MCF 10A (cell line): ENCODE results near the gene BARHL1. TPM values are rescaled to one million over a fixed set of nuclear protein-coding genes. Genes with fewer than 3 reads are reported as not detected.

Source experiments
- BruUV-seq: library from RNA; stranded (reverse); fragments of 400-500 nt; replicated peaks from 2 replicates; lab custom pipeline; 2021; lab: Mats Ljungman, UMichigan
- CTCF ChIA-PET: fragments of 300-600 bp; sonication (Branson Sonifier 250); formaldehyde crosslinking; extraction: SDS; loops from one replicate; lab custom pipeline; 2021; ENCODE audit warnings: antibody characterized with exemption, inconsistent platforms; lab: Yijun Ruan, JAX
- POLR2A ChIA-PET: fragments of 300-600, 350-650 bp; sonication (Branson Sonifier 250); formaldehyde crosslinking; extraction: SDS; loops from one replicate; lab custom pipeline; 2020; ENCODE audit warnings: antibody characterized with exemption, inconsistent platforms; lab: Yijun Ruan, JAX
- DNase-seq: peaks from one replicate; pipeline ENCODE4 v3.0.0-alpha.2; 2018; ENCODE audit not compliant: unreplicated experiment
- H3K27ac Mint-ChIP-seq: one replicate; pipeline ENCODE4 v1.8.0; 2022; ENCODE audit warnings: mild to moderate bottlenecking, low read depth, mixed read lengths; ENCODE audit not compliant: unreplicated experiment
- H3K27me3 Mint-ChIP-seq: one replicate; pipeline ENCODE4 v1.8.0; 2022; ENCODE audit warnings: mixed read lengths; ENCODE audit not compliant: insufficient read depth, unreplicated experiment
- H3K36me3 Mint-ChIP-seq: one replicate; pipeline ENCODE4 v1.8.0; 2022; ENCODE audit warnings: mild to moderate bottlenecking, moderate library complexity, mixed read lengths; ENCODE audit not compliant: insufficient read depth, unreplicated experiment
- H3K4me1 Mint-ChIP-seq: one replicate; pipeline ENCODE4 v1.8.0; 2022; ENCODE audit warnings: mixed read lengths; ENCODE audit not compliant: insufficient read depth, unreplicated experiment
- H3K4me3 Mint-ChIP-seq: one replicate; pipeline ENCODE4 v1.8.0; 2022; ENCODE audit warnings: mild to moderate bottlenecking, moderate library complexity, mixed read lengths; ENCODE audit not compliant: unreplicated experiment
- H3K9me3 Mint-ChIP-seq: one replicate; pipeline ENCODE4 v1.8.0; 2022; ENCODE audit warnings: mixed read lengths; ENCODE audit not compliant: unreplicated experiment
- CTCF ChIP-seq: fragments of 200-600 bp; IDR thresholded peaks from one replicate; pipeline ENCODE4 v1.8.0; 2022; ENCODE audit warnings: antibody characterized with exemption, mild to moderate bottlenecking; ENCODE audit not compliant: unreplicated experiment
- intact Hi-C: fragments of 100-400 bp; cut with micrococcal nuclease; formaldehyde crosslinking; loops from 2 replicates; pipeline ENCODE4 v1.14.1; 2022
- total RNA-seq: library from RNA; stranded (reverse); gene quantifications from 2 replicates; pipeline ENCODE4 v1.2.3, GENCODE V29; 2022

BARHL1 gene
- total RNA-seq, 1 experiment from 2014 or later, result not detected

GRCh38 chr9:132571806-132572600 lies 10.4 kb upstream of the BARHL1 start:
- intact Hi-C loops, result no loop called here
- Mint-ChIP-seq H3K36me3 (peaks cover 10% of the 10 kb centered on the region), H3K9me3 (no peaks in the 10 kb centered on the region), H3K27ac (no peak overlapping the region), H3K4me3 (no peak overlapping the region), H3K4me1 (peaks cover 5% of the 10 kb centered on the region), H3K27me3 (peaks cover 61% of the 10 kb centered on the region)
- BruUV-seq, result no TSS peak
- no peak for DNase-seq
- TF ChIP-seq CTCF, result no peak
- ChIA-PET CTCF (interaction anchor here (0.6 to 0.9 kb wide), 4 partner anchors 39 to 404 kb away, joined by 3 to 5 read pairs (median 4); no protein-coding TSS in a partner anchor), POLR2A (no interaction called here)

- Mint-ChIP-seq H3K4me1 (peaks cover 5% of the 10 kb centered on the region), H3K36me3 (peaks cover 11% of the 10 kb centered on the region), H3K4me3 (no peak overlapping the region), H3K27ac (no peak overlapping the region), H3K27me3 (peaks cover 61% of the 10 kb centered on the region), H3K9me3 (no peaks in the 10 kb centered on the region)
- TF ChIP-seq CTCF, result no peak
- ChIA-PET POLR2A (no interaction called here), CTCF (no interaction called here)
- no TSS peak for BruUV-seq
- intact Hi-C loops, result no loop called here
- DNase-seq, result peak; percentile 12
Observed at GRCh38 chr9:132572921-132573320, 9.5 kb upstream of the BARHL1 start.

- intact Hi-C loops, result loop anchor here (1.0 to 5.0 kb wide), 2 partner anchors 68 to 818 kb away; no protein-coding TSS in a partner anchor
- ChIA-PET CTCF (interaction anchor here (0.6 to 2.3 kb wide), 12 partner anchors 9 to 626 kb away, joined by 3 to 13 read pairs (median 4); no protein-coding TSS in a partner anchor), POLR2A (no interaction called here)
- Mint-ChIP-seq H3K4me1 (peaks cover 5% of the 10 kb centered on the region), H3K36me3 (peaks cover 11% of the 10 kb centered on the region), H3K9me3 (no peaks in the 10 kb centered on the region), H3K4me3 (no peak overlapping the region), H3K27ac (no peak overlapping the region), H3K27me3 (peaks cover 78% of the 10 kb centered on the region)
- TF ChIP-seq CTCF, result peak; percentile 81
- peak; percentile 73 for DNase-seq
- BruUV-seq, result no TSS peak
Observed at GRCh38 chr9:132575005-132575609, 7.3 kb upstream of the BARHL1 start.

- no peak overlapping the region for H3K27ac Mint-ChIP-seq
- BruUV-seq, result no TSS peak
- no peak overlapping the region for H3K4me3 Mint-ChIP-seq
- DNase-seq, result no peak
- H3K27me3 Mint-ChIP-seq, result peaks cover 75% of the 10 kb centered on the region
- peaks cover 11% of the 10 kb centered on the region for H3K36me3 Mint-ChIP-seq
- intact Hi-C loops, result loop anchor here (1.0 to 5.0 kb wide), 2 partner anchors 69 to 819 kb away; no protein-coding TSS in a partner anchor
- ChIA-PET CTCF (interaction anchor here (0.6 to 2.3 kb wide), 10 partner anchors 8 to 813 kb away, joined by 3 to 13 read pairs (median 4); no protein-coding TSS in a partner anchor), POLR2A (no interaction called here)
- H3K9me3 Mint-ChIP-seq, result no peaks in the 10 kb centered on the region
- TF ChIP-seq CTCF, result no peak
- H3K4me1 Mint-ChIP-seq, result peaks cover 5% of the 10 kb centered on the region
Observed at GRCh38 chr9:132575811-132576210, 6.6 kb upstream of the BARHL1 start.
